Testis (tissue), 3 donors: ENCODE data around the gene DERL3. TPM values are rescaled to one million over a fixed set of nuclear protein-coding genes. Genes with fewer than 3 reads are reported as not detected.

Source experiments
- DNase-seq: peaks from one replicate; pipeline ENCODE4 v3.0.0-alpha.2; 2019
- H3K27ac ChIP-seq, 2 donors: fragments of 200-600 bp; sonication (generic); one replicate each; pipeline ENCODE4 v1.5.1; 2019
- H3K27me3 ChIP-seq: fragments of 200-600 bp; sonication (generic); one replicate; pipeline ENCODE4 v1.5.1; 2019
- H3K36me3 ChIP-seq: fragments of 200-600 bp; sonication (generic); one replicate; pipeline ENCODE4 v1.5.1; 2017; ENCODE audit warnings: low read depth; ENCODE audit errors: missing control alignments
- H3K4me1 ChIP-seq: fragments of 200-600 bp; sonication (generic); one replicate; pipeline ENCODE4 v1.5.1; 2019
- H3K4me3 ChIP-seq, 2 donors: fragments of 200-600 bp; sonication (generic); one replicate each; pipeline ENCODE4 v1.5.1; 2017 to 2019
- H3K9me3 ChIP-seq: fragments of 200-600 bp; sonication (generic); one replicate; pipeline ENCODE4 v1.5.1; 2017
- CTCF ChIP-seq, 3 experiments: fragments of 450-650 bp in 2 of 3; fragments of 200-600 bp in 1 of 3; sonication (generic) in 1 of 3; IDR thresholded peaks; one replicate each; pipeline ENCODE4 v1.5.1; 2016 to 2019; ENCODE audit warnings: antibody characterized with exemption in 3 of 3, mild to moderate bottlenecking in 2 of 3, moderate library complexity in 1 of 3
- POLR2A ChIP-seq: fragments of 450-650 bp; IDR thresholded peaks from one replicate; pipeline ENCODE4 v1.6.1; 2017; ENCODE audit warnings: antibody characterized with exemption, mild to moderate bottlenecking, moderate library complexity
- WGBS, 2 donors: methylation state at CpG; one replicate each; pipeline ENCODE4 v1.1.5; 2018; 5-methylcytosine and 5-hydroxymethylcytosine counted together
- intact Hi-C: fragments of 100-400 bp; cut with DNase I; formaldehyde crosslinking; loops from one replicate; pipeline ENCODE4 v1.15.1; 2023; ENCODE audit warnings: low total_unique reads
- polyA plus RNA-seq: library from polyadenylated mRNA; stranded (reverse); fragments of 350-450 nt; fragmentation: Illumina TruSeq; extraction: RNeasy Lipid Tissue Mini Kit (QIAGEN cat#74804); gene quantifications from one replicate; pipeline ENCODE4 v1.2.3, GENCODE V29; 2014; ENCODE audit warnings: low read depth, low replicate concordance; ENCODE audit not compliant: insufficient read depth
- total RNA-seq, 2 donors: library from RNA; depleted of rRNA; stranded (reverse); fragments of >200 nt; gene quantifications; one replicate each; pipeline ENCODE4 v1.2.3, GENCODE V29; 2016

The DERL3 gene
- total and polyA plus RNA-seq, 3 donors from 2014 or later: 14.9 to 48.7 (median 16.2) TPM

GRCh38 chr22:23856721-23857605 is 18.2 kb upstream of the DERL3 start:
- peak; percentile 62 for DNase-seq
- peak in 2 of 3 experiments; percentile 11 to 20 for TF ChIP-seq CTCF (IDR thresholded peaks at IDR 0.05)
- no peak for TF ChIP-seq POLR2A
- WGBS, 2 donors: 1 to 4% methylated on average over 34 to 51 of the region's 58 CpGs
- no peaks in the 10 kb centered on the region for H3K27me3 ChIP-seq
- peak overlapping the region; percentile 72 to 74 for H3K4me3 ChIP-seq
- H3K9me3 ChIP-seq: no peaks in the 10 kb centered on the region
- peaks cover 12% of the 10 kb centered on the region for H3K4me1 ChIP-seq
- intact Hi-C loops: no loop called here
- H3K27ac ChIP-seq: peak overlapping the region; percentile 91 to 93
- H3K36me3 ChIP-seq: no peaks in the 10 kb centered on the region

GRCh38 chr22:23850136-23850611 is 11.4 kb upstream of the DERL3 start:
- no peak for DNase-seq
- no peak overlapping the region for H3K27ac ChIP-seq
- intact Hi-C loops: no loop called here
- no peak for TF ChIP-seq CTCF (IDR thresholded peaks at IDR 0.05)
- TF ChIP-seq POLR2A: no peak
- 59 to 65% methylated on average over 15 to 16 of the region's 16 CpGs for WGBS, 2 donors
- H3K4me3 ChIP-seq: peak overlapping the region in 1 of 2 donors; percentile 11
- H3K4me1 ChIP-seq: peaks cover 21% of the 10 kb centered on the region
- no peaks in the 10 kb centered on the region for H3K36me3 ChIP-seq
- no peaks in the 10 kb centered on the region for H3K27me3 ChIP-seq
- no peaks in the 10 kb centered on the region for H3K9me3 ChIP-seq

GRCh38 chr22:23849009-23850006 is 10.5 kb upstream of the DERL3 start:
- Histone ChIP-seq H3K27me3 (no peaks in the 10 kb centered on the region), H3K27ac (no peak overlapping the region), H3K4me1 (peaks cover 23% of the 10 kb centered on the region), H3K4me3 (peak overlapping the region; percentile 11 to 36), H3K36me3 (no peaks in the 10 kb centered on the region), H3K9me3 (no peaks in the 10 kb centered on the region)
- peak; percentile 93 to 97 (median 97) for TF ChIP-seq CTCF (IDR thresholded peaks at IDR 0.05)
- TF ChIP-seq POLR2A: no peak
- peak; percentile 86 for DNase-seq
- 21 to 26% methylated on average over 9 to 61 of the region's 62 CpGs for WGBS, 2 donors
- intact Hi-C loops: loop anchor here (5.0 kb wide), 1 partner anchor 82 kb away; the partner anchor contains the start of gene CHCHD10

GRCh38 chr22:23847991-23848864 is 9.4 kb upstream of the DERL3 start:
- H3K4me1 ChIP-seq: peaks cover 28% of the 10 kb centered on the region
- DNase-seq: no peak
- no peak overlapping the region for H3K4me3 ChIP-seq
- H3K9me3 ChIP-seq: no peaks in the 10 kb centered on the region
- intact Hi-C loops: loop anchor here (5.0 kb wide), 1 partner anchor 81 kb away; the partner anchor contains the start of gene CHCHD10
- H3K27me3 ChIP-seq: no peaks in the 10 kb centered on the region
- no peaks in the 10 kb centered on the region for H3K36me3 ChIP-seq
- H3K27ac ChIP-seq: no peak overlapping the region
- TF ChIP-seq POLR2A (no peak), CTCF (IDR thresholded peaks at IDR 0.05) (no peak)
- 80 to 82% methylated on average over 23 to 24 of the region's 24 CpGs for WGBS, 2 donors
